GM04503 (cell line): Measurements from ENCODE around the gene DNAH10.
"Not testable (repeated sequence)": the region's sequence is repeated elsewhere in the genome, so short reads cannot be mapped to it uniquely, and the experiment has no call there.

ENCODE experiments used
- DNase-seq: peaks from one replicate; pipeline ENCODE4 v3.0.0-alpha.2; 2012; ENCODE audit warnings: low read depth

The DNAH10 gene

DNA sequence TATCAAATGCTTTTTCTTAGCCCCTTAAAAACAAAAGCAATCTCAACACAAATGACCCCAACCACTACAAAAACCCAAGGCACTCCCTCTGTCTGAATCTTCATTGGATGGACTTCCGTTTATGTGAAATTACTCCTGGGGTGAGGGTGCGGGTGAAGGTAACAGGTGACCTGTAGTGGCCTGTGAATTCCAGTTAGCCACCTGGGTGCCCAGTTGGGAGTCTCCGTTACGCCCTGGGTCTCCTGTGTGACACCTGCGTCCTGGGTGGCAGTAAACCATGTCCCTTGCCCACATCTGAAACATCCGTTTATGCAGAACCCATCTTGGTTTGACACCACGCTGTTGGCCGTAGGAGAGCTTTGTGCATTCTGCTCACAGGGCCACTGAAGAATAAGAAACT lies 148.0 kb downstream of the DNAH10 start:
- DNase-seq: no peak

DNA sequence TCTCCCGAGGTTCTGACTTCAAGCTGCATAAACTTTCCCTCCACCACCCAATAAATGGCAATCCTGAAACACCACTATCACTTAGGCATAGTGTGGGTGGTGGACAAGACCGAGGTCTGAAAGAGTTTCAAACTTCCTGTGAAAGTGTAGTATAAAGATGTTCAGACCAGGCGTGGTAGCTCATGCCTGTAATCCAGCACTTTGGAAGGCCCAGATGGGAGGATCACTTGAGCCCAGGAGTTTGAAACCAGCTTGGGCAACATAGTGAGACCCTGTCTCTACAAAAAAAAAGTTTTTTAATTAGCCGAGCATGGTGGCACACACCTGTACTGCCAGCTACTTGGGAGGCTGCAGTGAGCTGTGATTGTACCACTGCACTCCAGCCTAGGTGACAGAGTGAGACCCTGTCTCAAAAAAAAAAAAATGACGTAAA lies 148.7 kb downstream of the DNAH10 start:
- DNase-seq: no peak

DNA sequence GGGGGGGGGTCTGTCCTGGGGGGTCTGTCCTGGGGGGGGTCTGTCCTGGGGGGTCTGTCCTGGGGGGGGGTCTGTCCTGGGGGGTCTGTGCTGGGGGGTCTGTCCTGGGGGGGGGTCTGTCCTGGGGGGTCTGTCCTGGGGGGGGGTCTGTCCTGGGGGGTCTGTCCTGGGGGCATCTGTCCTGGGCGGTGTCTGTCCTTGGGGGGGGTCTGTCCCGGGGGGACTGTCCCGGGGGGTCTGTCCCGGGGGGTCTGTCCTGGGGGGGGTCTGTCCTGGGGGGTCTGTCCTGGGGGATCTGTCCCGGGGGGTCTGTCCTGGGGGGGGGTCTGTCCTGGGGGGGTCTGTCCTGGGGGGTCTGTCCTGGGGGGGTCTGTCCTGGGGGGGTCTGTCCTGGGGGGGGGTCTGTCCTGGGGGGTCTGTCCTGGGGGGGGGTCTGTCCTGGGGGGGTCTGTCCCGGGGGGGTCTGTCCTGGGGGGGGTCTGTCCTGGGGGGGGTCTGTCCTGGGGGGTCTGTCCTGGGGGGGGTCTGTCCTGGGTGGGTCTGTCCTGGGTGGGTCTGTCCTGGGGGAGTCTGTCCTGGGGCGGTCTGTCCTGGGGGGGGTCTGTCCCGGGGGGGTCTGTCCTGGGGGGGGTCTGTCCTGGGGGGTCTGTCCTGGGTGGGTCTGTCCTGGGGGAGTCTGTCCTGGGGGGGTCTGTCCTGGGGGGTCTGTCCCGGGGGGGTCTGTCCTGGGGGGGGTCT lies 149.7 kb downstream of the DNAH10 start:
- DNase-seq: not testable (repeated sequence)

DNA sequence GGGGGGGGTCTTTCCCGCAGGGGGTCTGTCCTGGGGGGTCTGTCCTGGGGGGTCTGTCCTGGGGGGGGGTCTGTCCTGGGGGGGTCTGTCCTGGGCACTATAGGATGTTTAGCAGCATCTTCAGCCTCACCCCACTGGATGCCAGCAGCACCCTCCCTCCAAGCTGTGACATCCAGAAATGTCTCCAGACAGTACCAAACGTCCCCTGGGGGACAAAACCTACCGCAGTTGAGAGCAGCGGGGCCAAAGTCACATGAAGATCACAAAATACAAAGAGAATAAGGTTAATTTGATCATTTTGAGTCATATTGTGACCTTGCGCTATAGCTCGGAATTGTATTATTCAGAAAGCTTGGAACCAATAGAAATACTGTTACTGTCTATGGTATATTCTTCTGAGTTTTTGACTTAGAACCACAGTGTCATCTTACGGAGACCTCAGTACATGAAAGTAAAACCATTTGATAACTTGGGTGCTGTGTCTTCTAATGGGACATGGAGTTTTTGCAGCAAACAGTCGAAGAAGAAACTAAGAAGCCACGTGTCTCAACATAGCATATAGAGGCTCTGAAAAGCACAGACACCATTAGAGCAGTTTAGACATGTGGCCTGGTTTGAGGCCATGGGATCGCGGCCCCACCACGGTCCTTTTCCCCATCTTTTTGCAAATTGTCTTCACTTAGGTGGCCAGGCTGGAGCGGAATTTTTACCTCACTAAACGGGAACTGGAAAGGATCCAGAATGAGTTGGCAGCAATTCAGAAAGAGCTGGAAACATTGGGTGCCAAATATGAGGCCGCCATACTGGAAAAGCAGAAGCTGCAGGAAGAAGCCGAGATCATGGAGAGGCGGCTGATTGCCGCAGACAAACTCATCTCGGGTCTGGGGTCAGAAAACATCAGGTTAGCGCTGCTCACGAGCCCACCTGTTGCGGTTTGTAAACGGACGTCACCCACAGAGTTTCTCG lies 150.6 kb downstream of the DNAH10 start:
- no peak for DNase-seq

DNA sequence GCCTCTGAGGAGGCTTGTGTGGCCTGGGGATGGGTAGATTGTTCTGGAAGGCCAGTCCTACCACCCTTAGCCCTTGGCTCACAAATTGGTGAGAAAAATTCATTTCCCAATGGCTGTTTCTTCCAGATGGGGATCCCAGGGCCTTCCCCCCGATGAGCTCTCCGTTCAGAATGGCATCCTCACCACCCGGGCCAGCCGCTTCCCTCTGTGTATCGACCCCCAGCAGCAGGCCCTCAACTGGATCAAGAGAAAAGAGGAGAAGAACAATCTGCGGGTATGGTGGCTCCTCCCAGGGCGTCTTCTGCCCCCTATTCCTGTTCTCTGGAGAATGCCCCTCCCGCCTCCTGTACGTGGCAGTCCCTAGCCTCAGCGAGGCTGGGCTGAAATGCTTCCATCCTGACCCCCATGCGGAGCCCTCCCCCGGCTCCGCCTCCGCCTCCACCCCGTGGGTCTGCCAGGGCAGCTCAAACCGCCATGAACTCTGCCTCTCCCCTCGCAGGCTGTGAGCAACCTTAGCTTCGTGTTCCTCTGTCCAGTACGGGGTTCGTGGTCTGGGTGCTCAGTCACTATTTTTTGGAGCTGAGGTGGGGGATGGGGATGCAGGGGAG lies 152.7 kb downstream of the DNAH10 start:
- DNase-seq: no peak

DNA sequence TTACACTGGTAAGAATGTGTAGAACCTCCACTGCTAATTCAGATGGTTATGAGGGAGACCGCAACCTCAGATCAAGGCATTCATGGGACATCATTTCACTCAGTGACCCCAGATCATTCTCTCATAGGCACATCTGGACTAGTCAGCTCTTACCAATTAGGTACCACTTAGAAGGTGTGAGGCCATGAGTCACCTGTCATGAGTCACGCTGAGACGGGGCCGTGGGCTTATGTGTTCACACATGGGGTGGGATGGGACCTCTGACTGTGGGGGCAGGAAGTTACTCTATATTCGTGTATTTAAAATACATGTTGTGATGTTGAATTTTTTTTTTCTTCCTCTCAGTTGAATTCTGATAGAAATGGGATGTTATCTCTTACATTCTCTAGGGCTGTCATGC lies 154.6 kb downstream of the DNAH10 start:
- no peak for DNase-seq

DNA sequence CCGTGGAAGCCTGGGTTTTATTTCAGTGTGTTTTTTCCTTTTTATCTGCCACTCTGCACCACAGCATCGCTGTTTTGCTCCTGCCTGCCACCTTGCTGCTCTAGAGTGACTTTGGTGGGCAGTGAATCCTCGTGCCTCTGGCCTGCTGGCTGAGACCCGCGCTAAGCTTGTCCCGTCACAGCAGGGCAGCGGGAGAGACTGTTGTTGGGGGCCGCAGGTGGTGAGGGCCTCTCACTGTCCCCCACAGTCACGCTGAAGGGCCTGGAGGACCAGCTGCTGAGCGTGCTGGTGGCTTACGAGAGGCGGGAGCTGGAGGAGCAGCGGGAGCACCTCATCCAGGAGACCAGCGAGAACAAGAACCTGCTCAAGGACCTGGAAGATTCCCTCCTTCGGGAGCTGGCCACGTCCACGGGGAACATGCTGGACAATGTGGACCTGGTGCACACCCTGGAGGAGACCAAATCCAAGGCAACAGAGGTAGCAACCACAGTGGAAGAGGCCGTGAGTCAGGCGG lies 155.3 kb downstream of the DNAH10 start:
- DNase-seq: no peak

DNA sequence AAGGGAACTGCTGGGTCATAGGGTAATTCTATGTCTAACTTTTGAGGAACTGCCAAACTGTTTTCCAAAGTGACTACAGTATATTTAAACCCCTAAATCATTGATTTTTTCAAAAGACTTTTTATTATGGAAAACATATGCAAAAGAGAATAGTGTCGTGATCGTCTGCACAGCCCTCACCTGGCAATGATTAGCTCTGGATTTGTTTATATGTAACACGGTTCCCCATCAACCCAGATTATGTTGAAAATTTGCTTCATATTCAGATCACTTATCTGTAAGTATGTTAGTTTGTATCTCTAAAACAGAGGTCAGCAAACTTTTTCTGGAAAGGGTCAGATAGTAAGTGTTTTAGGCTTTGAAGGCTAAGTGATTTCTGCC lies 157.9 kb downstream of the DNAH10 start:
- no peak for DNase-seq

DNA sequence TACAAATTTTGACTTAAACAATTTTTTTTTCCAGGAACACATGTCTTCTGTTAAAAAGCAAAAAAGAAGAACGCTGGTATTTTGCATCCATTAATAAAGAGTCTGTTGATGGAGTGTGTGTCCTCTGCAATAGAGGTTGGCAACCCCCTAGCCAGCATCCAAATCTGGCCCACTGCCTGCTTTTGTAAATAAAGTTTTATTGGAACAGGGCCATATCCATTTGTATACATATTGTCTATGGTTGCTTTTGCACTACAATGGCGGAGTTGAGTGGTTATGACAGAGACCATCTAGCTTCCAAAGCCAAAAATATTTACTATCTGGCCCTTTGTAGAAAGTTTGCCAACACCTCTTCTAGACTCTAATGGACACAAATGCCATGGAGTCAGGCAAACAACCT lies 160.9 kb downstream of the DNAH10 start:
- DNase-seq: no peak

DNA sequence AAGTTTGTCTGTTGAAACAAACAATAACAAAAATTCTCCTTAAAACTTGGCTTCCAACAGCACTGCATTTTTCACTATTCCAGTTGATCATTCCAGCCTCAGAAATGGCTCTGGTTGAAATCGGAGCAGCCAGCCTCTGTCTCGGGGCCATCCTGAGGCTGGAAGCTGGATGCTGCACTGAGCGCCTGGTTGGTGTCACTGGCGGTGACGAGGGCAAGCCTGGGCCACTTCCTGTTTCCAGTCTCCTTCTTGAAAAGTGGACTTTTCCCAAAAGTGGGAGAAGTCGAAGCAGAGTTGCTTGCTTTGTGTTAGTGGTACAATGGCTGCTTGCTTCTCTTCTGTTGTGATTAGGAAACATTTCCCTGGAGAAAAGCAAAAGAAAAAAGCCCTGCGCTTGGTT lies 161.8 kb downstream of the DNAH10 start:
- DNase-seq: no peak

DNA sequence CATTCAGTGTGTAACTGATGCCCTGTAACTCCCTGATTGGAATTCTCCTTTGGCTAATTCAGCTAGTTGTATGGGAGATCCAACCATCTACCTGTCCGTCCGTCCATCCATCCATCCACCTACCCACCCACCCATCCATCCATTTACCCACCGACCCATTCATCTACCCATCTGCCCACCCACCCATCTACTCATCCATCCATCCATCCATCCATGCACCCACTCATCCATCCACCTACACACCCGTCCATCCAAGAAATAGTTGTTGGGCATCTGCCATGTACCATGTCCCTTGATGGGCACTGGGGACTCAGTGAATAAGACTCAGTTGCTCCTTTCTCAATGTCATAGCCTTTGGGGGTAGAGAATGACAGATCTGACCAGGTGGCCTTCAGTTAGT lies 162.4 kb downstream of the DNAH10 start:
- DNase-seq: no peak

DNA sequence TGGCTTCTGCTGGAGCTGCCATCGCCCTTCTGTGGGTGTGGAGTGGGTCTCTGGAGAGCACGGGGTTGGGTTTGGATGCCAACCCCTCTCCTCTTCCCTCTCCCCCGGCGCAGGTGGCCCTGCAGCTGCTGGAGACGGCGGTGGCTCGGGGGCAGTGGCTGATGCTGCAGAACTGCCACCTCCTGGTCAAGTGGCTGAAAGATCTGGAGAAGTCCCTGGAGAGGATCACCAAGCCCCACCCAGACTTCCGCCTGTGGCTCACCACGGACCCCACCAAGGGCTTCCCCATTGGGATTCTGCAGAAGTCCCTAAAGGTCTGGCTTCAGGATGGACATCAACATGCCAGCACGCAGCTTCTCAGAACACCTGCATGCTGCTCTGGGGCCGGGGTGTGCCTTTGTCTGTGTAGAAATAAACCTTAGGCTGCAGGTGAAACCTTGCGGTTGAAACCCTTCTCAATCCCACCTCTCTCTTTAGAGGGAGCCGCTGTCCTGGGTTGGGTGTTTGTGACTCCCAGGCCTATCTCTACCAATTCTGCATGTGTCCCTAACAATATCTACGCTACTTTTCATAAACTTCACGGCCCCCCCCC lies 166.3 kb downstream of the DNAH10 start:
- DNase-seq: no peak

DNA sequence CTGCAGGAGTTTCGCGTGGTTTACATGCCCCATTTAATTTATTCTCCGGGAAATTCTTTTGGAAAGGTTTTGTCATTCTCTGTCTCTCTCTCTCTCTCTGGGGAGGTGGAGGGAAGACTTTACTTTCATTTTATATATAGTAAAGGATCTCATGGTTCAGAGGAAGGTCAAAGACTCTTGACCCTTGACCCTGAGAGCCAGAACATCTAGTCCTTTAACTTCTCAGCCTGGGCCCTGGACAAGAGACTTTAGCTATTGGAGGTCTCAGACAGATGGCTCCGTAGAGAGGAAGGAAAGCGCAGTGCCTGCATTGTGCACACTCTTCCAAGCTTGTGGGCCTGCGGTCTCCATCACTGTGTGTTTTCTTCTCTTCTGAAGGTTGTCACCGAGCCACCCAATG lies 166.8 kb downstream of the DNAH10 start:
- no peak for DNase-seq

DNA sequence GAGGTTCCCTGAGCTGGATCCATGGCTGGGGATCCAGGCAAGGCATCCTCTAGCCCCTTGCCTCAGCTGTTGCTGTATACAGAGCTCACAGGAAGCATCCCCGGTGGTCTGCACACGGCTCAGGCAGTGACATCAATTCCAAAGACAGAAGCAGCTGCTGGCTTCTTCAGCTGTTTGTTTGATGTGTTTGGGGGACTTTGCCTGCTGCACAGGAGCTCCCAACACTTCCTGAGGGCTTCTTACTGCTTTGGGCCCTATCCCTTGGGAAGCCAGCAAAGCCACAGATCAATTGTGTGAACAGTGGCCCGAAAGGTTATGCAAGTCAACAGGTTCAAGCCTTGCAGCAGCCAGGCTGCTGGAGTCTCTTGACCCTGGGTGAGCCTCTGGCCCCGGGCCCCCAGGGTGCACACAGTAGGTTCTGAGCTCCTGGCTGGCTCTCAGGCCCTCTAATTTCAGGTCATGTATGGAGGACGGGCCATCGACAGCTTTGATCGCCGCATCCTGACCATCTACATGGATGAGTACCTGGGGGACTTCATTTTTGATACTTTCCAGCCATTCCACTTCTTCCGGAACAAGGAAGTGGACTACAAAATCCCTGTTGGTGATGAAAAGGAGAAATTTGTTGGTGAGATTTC lies 168.0 kb downstream of the DNAH10 start:
- no peak for DNase-seq

DNA sequence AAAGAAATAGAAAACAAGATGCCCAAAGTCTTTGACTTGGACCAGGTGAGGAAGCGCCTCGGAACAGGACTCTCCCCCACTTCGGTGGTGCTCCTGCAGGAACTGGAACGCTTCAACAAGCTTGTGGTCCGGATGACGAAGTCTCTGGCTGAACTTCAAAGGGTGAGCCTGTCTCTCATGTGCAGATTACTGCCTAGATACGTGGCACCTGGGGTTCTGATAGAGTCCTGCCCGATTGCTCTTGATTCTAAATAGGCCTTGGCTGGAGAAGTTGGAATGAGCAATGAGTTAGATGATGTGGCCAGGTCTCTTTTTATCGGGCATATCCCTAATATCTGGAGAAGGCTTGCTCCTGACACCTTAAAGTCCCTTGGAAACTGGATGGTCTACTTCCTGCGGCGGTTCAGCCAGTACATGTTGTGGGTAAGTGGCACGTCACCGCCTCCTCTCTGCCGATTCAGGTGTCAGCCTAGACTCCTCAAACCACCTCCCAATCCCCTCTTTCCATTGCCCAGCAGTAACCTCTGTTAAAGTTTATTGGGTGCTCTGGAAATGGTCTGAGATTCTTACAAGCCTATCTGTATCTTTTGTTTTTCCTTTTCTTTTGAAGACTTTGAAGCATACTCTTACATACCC lies 169.7 kb downstream of the DNAH10 start:
- no peak for DNase-seq

DNA sequence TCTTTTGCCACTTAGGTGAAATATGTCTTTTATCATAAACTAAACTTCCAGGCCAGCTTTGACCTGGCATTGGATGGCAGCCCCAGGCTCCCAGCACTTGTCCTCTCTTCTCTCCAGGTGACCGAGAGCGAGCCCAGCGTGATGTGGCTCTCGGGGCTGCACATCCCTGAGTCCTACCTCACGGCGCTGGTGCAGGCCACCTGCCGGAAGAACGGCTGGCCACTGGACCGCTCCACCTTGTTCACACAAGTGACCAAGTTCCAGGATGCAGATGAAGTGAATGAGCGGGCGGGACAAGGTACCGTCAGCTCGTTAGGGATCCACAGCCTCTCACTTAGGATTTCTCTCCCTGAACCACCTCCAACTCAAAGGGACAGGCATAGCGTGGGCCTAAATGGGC lies 171.1 kb downstream of the DNAH10 start:
- no peak for DNase-seq

DNA sequence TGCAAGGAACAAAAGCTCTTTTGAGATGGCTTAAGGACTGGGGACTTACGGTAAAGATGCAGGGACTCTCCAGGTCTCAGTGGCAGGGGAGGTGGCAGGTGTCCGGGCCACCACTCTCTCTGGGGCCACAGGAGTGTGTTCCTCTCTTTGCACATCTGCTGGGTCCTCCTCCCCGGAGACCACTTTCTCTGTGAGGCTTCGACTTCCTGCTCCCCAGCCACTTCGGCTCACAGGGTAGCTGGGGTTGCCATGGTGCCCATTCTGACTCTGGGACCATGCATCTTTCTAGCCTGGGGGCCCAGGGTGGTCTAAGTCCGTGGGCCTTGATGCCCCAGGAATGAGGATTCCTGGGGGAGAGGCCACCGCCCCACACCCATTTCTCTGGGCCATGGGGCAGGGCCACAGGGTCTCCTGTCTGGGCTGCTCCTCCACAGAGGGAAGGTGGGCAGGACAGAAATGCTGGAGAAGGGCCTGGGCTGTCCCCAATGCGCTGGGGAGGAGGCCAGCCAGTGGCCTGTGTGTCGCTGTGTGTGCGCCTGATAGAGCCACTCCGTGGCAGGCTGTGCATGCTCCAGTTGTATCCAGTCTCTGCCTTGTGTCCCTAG lies 172.0 kb downstream of the DNAH10 start:
- DNase-seq: no peak

DNA sequence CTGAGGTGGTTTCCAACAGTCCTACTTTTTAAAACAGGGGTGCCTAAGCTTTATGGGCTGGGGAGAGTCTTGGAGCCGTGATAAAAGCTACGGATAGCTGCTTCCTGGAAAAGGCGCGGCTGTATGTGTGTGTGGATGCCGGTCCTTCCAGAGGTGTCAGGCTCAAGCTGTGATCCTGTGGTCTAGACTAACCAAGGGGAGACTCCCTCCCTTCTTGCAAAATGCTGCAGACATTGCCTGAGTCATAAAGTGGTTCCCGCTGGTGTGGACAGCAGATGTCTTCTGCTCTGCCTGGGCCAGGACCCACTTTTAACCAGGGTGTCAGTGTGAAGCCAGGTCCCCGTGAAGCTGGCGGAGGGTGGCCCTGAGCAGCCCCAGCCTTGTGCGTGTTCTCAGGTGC lies 172.7 kb downstream of the DNAH10 start:
- DNase-seq: no peak

DNA sequence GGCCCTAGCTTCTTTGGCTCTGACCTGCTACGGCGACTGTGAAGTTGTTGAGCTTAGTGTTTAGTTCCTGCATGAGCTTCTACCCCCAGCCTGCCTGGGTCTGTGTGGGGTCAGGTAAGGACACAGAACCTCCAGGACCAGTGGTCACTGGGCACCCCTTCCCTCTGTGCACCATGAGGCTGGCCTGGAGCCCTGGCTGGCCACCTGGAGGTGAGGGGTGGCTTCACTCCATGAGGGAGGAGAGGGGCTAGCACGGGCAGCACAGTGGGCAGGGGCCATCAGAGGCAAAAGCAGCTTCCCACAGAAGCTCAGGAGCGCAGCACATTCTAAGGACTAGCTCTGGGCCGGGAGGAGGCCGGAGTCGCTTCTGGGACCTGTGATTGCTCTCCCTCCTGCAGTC lies 173.9 kb downstream of the DNAH10 start:
- DNase-seq: no peak

DNA sequence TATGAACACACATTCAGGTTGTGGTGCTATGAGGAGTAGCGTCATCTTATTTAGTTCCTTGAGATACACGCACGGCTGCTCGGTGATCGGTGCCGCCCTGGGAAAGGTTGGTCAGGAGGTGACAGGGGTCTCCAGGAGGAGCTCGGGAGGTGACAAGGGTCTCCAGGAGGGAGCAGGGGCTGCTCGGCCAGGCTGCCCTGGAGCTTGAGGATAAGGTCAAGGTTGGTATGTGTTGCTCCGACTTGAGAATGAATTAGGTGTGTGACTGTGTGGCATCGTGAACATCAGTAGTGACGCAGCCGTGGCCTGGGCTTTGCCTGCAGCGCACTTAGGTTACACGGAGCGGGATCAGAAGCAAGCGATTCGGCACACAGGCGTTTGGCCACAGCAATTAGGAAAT lies 174.4 kb downstream of the DNAH10 start:
- no peak for DNase-seq
